ENCODE results near the gene ANKRD17. TPM values are rescaled to one million over a fixed set of nuclear protein-coding genes. Genes with fewer than 3 reads are reported as not detected.
A peak's percentile ranks its signal among the peaks of the same experiment; 100 is the strongest.

The ANKRD17 gene
- total and polyA plus RNA-seq, 9 of the 15 experiments (the other 6 are each of a cell fraction or from before 2014, with no cell fraction given), result 25.5 to 86.9 (median 52.2) TPM

- TF ChIP-seq THAP12 (CRISPR knock-in tag; IDR thresholded peaks at IDR 0.05) (no peak), ZNF445 (CRISPR knock-in tag; IDR thresholded peaks at IDR 0.05; ENCODE audit: low read depth) (no peak), ZNF133 (CRISPR knock-in tag; IDR thresholded peaks at IDR 0.05) (no peak), MGA (IDR thresholded peaks at IDR 0.05) (no peak), ATF3 (IDR thresholded peaks at IDR 0.05) (peak; percentile 87), ATF3 (CRISPR knock-in tag; conservative IDR thresholded peaks at IDR 0.05) (0 out of 2 replicates have a peak, but pooled peaks have one; percentile 33), ZNF24 (IDR thresholded peaks at IDR 0.05) (no peak), ZNF398 (CRISPR knock-in tag; IDR thresholded peaks at IDR 0.05) (no peak), NCOA4 (IDR thresholded peaks at IDR 0.05; ENCODE audit: partially characterized antibody) (no peak), BACH1 (tag; IDR thresholded peaks at IDR 0.05) (no peak)
Measured at GRCh38 chr4:73222466-73223257, 35.9 kb downstream of the ANKRD17 start (continued).
